Fibroblast of skin of right quadriceps (primary cell): ENCODE data around the gene NFATC1.

ENCODE experiments used
- DNase-seq: peaks from one replicate; pipeline ENCODE4 v3.0.0-alpha.2; 2013

NFATC1 gene

GRCh38 chr18:79392226-79392625 lies 3.5 kb upstream of the NFATC1 start:
- no peak for DNase-seq

GRCh38 chr18:79393181-79393634 lies 2.5 kb upstream of the NFATC1 start:
- DNase-seq: no peak

DNA sequence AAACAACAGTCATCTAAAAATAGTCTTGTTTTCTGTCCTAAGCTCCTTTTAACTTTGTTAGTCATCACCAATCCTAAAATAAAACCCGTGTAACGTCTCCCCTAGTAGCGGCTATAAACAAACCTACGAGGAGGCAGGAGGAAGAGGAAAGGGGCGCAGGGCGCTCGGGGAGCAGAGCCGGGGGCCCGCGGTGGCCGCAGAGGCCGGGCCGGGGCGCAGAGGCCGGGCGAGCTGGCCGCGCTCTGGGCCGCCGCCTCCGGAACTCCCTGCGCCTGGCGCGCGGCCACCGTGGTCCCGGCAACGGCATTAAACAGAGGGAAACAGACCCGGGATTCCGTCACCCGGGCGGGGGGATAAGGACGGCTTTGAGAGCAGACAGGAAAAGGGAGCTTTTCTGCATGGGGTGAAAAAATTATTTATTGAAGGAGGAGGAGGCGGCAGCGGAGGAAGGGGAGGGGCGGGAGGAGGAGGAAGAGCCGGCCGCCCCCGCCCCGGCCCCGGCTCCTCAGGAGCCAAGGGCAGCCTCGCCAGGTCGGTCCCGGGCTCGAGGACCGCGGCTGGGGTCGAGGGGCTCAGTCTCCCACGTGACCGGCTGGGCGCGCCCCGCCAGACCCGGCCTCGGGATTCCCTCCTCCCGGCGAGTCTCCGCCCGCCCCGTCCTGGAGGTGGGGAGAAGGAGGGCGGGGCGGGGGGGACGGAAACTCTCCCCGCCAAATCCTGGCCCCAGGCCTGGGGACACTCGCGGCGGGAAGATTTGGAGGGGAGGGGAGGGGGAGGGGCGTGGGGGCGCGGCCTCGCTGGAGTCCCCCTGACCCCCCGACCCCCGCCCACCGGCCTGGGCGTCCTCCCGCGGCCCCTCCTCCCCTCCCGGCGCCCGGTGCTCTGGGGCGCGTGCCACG lies 1.8 kb upstream of the NFATC1 start:
- peak; percentile 87 for DNase-seq

DNA sequence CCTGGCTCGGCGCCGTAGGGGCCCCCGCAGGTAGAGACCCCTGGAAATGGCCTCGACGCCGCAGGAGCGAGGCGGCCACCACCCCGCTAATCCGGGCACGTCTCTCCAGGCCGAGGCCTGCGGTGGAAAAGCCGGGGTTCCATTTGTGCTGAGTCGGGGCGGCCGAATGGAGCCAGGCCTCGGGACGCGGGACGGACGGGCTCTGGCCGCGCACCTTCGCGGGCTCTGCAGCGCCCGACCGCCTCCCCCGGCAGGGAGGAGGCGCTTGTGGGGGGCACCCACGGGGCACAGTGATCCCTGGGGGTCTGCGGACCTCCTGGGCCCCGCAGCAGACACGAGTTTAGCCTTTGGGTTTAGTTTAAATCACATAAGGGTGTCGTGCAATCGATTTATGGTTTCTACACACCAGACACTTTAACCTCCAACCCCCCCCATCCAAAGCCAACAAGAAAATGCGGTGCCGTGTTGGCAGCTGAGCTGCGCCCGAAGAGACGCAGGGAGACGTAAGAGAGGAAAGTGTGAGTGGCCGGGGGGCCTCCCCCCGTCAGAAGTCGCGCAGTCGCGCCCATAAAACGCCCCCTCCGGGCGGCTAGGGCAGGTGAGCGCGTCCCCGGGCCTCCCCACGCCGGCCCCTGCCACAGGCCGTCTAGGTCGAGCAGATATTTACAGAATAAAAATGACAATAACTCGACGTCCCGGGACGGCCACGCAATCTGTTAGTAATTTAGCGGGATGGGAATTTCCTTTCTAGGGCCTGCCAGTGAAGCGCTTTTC lies 1.0 kb upstream of the NFATC1 start:
- peak; percentile 74 for DNase-seq

DNA sequence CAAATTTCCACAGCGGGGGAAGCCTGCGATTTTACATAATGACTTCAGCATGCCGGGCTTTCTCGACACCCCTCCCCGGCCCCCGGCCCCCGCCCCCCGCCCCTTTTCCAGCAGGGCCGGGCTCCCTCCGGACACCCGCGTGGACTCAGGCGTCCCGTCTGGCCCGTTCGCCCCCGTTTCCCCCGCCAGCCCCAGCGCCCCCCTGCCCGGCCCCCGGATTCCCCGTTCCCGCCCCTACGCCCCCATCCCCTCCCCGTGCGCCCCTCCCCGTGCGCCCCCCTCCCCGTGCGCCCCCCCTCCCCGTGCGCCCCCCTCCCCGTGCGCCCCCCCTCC lies 456 bp upstream of the NFATC1 start:
- DNase-seq: no peak

DNA sequence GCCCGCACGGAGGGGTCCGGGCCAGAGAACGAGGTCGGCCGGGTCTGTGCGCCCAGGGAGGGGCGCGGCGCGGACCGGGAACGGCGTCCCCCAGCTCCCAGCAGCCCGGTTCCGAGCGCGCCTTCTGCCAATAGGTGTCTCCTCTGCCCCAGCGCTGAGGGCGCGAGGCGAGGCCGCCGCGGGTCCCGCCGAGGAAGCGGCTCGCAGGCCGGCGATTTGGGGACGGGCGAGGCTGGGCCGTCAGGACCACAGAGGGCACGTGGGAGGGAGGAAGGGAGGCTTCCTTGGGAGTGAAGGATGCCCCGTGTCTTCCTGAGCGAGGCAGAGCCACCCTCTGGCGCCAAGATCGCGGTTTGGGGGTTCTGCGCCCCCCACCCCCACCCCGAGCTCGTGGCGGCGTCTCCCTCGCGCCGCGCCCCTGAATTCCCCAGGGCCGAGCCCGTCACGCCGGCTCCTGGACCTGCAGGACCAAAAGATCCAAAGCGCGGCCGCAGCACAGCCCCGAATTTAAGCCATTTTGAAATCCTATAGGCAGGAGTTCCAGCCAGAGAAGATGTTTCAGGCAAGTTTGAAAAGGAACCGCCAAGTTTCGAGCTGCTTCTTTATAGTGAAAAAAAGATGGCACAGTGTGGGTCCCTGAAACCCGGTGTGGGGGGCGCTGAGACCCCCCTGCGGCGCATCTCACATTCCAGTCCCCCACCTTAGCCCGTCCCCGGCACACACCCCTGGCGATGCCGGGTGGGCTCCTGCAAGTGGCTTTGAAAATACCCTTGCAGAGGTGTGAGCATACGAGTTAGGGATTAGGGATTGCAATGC lies 909 bp downstream of the NFATC1 start:
- peak; percentile 46 for DNase-seq

- DNase-seq: no peak
Measured at GRCh38 chr18:79397247-79397829, 1.6 kb downstream of the NFATC1 start.

DNA sequence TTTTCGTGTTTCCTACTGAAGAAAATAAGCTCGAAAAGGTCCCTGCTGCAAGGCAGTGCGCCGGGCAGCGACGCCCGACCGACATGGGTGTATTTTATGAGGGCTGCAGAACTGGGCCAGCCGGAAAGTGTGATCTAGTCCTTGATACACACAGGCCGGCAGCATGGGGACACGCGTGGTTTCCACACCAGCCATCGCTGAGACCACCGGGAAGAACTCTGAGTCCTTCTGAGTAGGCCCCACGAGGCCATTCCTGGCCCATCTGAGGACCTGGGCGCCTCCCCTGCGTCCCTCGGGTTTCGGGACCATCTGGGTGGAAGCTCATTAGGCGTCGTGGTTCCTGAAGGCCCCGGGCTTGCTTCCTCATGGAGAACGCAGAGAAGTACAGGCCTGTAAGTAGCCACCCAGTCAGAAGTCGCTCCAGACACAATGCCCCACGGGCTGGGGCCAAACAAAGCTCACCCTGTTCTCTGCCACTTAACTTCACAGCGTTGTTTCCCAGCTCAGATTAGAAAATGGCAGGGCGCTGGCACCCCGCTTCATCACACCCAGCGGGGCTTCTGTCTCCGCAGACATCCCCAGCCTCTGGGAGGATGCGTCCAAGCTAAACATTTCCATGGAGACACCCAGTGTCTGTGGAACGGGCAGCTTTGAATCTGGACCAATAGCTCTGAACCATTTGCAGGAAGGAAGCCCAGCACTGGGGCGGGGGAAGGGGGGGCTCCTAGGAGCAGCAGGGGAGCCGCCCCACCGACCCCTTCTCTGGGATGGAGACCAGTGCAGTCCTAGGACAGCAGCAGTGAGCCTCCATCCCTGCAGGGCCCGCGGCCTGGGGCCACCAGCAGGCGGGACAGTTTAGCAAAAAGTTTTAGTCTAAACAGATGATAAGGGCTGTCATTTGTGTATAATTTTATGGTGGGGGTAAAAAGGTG lies 2.4 kb downstream of the NFATC1 start:
- DNase-seq: no peak

DNA sequence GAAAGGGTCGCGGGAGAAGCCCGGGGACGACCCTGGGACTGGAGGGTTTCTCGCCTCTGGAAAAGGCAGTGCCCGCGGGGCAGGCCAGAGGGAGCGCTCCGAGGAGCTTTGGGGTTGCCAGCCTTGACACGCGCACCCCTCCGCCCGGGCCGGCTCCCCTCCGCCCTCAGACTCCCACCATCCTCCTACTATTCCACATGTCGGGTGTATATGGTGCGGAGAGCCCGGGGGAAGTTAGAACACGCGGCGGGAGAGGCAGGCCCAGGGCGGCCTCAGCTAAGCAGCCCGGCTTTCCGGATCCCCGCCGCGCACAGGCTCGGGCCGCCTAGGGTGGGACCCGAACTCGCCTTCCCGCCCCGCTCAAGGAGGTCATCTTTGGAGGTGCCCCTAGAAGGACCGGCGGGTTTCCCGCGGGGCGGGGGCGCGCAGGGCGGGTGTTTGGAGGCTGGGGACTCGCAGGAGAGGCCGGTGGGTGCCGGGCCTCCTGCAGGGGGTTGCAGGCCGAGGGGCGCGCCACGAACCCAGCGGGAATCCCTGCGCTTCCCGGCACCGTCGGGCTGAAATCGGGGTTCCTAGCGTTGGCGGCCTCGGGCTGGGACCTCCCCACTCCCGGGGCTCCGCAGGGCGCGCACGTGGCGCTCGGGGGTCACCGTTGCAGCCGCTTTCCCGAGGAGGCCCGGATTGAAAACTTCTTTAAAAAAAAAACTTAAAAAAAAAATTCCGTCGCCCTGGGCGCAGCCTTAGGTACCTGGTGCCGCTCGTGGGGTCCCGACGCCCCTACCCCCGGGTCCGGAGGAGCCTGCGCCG lies 3.7 kb downstream of the NFATC1 start:
- no peak for DNase-seq

GRCh38 chr18:79400091-79400590 lies 4.4 kb downstream of the NFATC1 start:
- DNase-seq: no peak

- no peak for DNase-seq
Measured at GRCh38 chr18:79400591-79401381, 5.1 kb downstream of the NFATC1 start.

- DNase-seq: no peak
Measured at GRCh38 chr18:79401494-79402208, 5.9 kb downstream of the NFATC1 start.

DNA sequence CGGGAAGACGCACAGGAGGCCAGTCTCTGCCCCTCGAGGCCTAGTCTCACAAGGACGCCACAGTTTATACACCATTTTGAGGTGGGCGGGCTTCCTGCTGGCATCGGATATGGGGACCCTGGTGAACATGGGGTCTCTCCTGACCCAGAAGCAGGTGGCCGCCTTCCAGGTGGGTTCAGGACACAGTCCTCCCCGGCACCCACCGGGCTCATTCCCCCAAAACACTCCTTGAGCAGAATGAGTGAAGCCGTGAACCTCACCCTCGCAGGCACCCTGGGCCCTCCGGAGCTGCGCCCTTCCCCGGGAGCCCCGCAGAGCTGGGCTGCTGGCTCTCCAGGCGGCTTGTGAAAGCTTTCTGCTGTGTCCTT lies 6.5 kb downstream of the NFATC1 start:
- no peak for DNase-seq

DNA sequence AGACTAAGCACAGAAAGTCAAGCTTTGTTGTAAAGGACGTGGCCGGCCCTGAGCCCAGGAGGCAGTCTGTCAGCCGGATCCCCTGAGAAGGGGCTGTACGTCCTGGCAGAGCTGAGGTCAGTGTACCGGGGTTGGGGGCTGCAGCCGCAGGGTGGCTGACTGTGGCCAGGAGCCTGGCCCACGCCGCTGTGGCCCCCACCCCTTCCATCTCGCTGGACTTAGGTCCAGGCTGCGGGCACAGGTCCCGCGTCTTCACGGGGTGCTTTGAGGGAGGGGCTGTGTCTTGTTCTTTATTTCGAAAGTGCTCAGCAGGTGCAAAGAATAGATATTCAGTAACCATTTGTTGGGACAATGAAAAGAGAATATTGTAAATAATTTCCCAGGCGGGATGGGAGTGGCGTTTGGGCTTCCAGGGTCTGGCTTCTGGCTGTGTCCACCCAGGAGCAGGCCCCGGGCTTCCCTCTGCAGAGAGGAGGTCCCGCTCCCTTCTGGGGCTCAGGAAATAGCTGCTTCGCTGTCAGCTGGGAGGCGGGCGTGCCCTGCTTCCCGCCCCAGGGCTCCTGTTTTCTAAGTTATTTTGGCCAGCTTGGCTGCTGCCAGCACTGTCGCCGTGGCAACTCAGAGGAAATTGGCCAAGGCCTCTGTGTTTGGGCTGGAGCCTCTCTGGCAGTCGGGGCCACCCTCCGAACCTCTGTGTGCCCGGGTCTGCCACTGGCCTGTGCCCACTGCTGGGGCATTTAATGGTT lies 7.4 kb downstream of the NFATC1 start:
- DNase-seq: no peak

DNA sequence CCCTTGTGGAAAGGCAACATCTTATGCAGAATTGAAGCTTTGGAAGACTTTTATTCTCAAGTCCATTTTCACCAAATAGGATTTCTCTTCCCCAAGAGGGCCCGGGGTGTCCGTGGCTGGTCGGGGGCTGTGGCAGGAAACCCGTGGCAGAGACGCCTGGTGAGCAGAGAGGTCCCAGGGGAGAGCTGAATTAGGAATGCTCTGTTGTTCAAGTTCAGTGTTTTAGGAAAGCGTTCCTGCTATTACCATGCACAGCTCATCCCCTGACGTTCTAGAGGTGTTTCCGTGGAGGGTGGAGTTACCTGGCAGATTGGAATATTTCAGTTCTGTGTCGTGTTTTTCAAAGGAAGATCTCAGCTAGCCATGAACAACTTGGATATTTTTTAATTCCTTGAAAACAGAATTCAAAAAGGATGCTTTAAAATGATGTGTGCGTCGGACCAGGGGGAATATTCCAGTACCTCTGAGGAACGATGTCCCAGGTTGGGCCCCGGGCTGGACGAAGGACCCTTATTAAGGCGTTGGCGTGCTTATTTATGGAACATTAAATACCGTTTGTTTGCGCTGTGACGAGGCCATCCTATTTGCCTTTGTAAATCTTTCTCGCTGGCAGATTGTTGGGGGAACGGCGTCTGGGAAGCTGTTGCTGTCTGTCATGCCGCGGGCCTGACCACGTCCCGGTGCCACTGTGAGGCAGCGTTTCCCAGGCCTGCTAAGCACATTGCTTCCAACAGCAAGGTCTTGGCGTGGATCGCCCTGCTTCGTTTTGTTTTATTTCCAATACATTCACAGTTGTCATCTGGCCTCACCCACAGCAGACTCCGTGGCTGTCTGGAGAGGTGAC lies 8.2 kb downstream of the NFATC1 start:
- no peak for DNase-seq

- DNase-seq: no peak
Measured at GRCh38 chr18:79404567-79404910, 8.8 kb downstream of the NFATC1 start.

GRCh38 chr18:79405019-79405780 lies 9.5 kb downstream of the NFATC1 start:
- no peak for DNase-seq
